HG03064 (cell line): ENCODE measurements around the gene GABPB1.

Experiments
- ATAC-seq: cut with Tn5 transposase; IDR thresholded peaks from one replicate; pipeline ENCODE4 v1.9.1; 2021; ENCODE audit warnings: low read depth; ENCODE audit not compliant: unreplicated experiment

The GABPB1 gene

DNA sequence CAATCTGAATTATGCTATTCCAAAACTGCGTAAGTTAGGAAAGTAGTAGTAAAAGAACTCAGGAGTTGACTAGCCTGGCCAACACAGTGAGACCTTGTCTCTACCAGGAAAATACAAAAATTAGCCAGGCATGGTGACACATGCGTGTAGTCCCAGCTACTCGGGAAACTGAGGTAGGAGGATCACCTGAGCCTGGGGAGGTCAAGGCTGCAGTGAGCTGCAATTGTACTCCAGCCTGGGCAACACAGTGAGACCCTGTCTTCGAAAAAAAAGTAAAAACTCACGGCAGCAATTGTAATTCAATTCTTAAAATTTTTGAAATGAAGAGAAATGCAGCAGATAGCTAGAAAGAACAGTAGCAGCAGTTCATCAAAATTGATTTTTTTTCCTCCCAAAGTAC is 9.7 kb downstream of the GABPB1 start:
- ATAC-seq, result no peak

GRCh38 chr15:50344006-50344464 is 11.0 kb downstream of the GABPB1 start:
- no peak for ATAC-seq

DNA sequence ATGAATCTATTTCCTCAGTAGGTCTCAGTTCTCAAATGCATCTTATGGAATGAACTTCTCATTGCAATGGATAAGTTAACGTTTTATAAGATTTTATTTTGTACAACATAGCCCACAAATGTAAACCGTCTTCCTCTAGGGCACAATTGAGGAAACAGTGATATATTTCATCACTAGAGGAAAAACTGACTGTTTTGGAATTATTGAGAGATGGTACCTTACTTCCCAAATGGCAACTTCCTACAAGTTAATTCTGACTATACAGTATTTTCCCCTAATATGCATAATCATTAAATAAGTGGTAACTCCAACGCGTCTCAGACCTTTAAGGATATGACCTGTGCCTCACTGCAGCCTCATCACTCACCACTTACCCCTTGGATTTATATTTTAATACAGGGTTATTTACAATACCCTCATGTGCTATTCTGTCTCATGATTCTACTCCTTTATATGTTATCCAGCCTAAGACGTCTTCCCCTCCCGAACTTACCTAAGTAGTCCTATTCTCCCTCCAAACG is 13.3 kb downstream of the GABPB1 start:
- no peak for ATAC-seq

GRCh38 chr15:50340416-50340815 is 14.6 kb downstream of the GABPB1 start:
- no peak for ATAC-seq

- ATAC-seq, result no peak
Measured at GRCh38 chr15:50339717-50340116, 15.3 kb downstream of the GABPB1 start.

- no peak for ATAC-seq
Measured at GRCh38 chr15:50335251-50335650, 19.7 kb downstream of the GABPB1 start.

- ATAC-seq, result no peak
Measured at GRCh38 chr15:50333229-50333628, 21.8 kb downstream of the GABPB1 start.

DNA sequence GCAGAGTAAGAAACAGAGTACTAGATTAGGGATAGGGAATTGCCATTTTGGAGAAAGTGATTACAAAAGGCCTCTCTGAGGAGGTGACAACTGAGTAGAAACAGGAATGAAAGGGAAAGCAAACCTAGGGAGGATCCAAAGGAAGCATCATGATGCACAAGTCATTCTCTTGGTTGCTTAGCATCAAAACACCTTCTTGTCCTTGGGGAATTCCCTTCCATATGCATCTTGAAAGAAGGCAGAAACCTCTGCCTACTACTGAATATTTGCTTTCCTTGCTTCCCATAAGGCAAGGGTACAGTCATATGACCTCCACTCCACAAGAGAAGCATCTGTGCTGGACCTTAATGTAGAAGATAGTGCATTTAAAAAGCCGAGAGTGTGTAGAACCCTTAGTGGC is 24.1 kb downstream of the GABPB1 start:
- ATAC-seq, result no peak

- ATAC-seq, result no peak
Measured at GRCh38 chr15:50328116-50328515, 26.9 kb downstream of the GABPB1 start.

DNA sequence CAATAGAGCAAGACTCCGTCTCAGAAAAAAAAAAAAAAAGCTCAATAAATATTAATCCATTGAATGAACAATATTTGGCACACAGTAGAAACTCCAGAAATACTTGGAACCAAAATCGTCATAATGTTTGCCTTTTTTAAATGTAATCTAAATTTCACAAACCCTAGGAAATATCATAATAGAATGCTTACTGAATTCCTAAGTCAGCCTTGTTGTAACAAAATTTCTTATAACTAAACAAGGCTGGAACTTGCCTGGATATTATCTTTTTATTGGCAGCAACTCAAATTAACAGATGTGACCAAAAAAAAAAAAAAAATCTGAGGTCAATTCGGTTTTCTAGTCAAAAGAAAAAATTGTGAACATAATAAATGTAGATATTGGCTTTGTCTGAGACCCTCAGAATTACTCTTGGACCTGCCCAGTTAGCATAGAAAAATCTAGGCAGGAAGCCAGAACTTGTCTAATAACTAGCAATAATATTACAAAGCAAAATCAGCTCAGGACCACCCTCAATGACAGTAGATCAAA is 33.3 kb downstream of the GABPB1 start:
- no peak for ATAC-seq

DNA sequence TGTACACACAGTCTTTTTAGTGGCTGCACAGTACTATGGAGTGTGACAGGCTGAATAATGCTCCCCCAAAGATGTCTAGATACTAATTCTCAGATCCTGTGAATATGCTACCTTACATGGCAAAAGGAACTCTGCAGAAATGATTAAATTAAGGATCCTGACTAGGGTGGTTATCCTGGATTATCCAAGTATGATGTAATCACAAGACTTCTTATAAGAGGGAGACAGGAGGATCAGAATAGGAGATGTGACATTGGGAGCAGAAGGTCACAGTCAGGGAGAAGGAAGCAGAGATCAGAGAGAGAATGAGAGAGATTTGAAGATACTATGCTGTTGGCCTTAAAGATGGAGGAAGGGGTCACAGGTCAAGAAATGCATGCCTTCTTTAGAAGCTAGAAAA is 34.5 kb downstream of the GABPB1 start:
- no peak for ATAC-seq

DNA sequence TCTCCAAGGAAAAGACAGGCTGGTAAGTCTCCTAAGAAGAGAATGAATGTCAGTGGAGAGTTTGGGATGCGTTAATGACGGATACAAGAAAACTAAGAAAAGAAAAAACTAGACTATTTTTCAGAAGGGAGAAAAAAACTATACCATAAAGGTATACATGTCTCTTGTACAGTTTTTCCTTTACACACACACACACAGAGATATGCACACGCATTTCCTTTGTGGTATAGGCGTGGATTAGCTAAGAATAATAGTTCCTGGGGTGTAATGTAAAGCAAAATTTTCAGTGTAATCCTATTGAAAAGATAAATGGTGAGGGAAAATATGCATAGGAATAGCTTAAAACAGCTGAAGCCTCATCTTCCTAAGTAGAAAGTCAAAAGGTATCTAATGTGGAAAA is 36.3 kb downstream of the GABPB1 start:
- ATAC-seq, result no peak

DNA sequence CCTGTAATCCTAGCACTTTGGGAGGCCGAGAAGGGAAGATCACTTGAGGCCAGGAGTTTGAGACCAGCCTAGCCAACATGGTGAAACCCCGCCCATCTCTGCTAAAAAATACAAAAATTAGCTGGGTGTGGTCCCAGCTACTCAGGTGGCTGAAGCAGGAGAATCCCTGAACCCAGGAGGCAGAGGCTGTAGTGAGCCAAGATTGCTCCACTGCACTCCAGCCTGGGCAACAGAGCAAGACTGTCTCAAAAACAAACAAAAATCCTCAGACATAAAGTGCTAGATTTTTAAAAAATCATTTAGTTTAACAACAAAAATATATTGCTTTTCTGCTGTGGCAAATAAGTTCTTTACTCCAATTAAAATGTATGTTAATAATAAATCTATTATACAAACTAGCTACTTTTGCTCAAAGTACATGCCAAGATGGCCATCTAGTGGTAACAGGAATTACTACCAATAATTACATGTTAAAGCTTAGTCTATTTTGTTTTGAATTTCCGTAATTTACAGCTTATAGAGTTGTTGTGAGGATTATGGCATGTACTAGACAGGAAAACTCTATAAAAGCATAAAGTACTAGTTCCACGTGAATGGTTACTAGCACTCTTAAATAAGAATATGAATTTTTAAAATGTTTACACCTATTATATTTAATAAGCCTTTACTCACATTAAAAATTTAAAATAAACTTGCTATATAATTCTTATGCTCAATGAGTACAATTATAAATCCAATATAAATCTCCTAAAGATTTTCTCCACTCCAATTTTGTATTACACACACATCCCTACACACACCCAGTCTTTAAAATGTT is 39.0 kb downstream of the GABPB1 start:
- no peak for ATAC-seq

DNA sequence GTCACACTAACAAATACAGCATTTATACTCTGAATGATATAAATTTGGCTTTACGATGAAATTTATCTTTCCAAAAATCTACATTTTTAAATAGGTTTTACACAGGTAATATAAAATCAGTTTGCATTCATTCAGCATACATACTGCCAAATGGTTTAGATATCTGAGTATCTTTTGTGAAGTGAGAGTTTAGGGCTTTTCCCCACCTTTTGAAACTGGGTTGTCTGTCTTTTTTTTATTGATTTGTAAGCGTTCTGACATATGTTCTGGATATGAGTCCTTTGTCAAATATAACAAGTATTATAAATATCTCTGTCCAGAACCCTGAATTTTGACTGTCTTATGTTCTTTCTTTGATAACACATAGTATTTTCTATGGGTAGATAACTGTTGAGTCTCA is 42.4 kb downstream of the GABPB1 start:
- no peak for ATAC-seq

GRCh38 chr15:50307799-50308198 is 47.2 kb downstream of the GABPB1 start:
- no peak for ATAC-seq

GRCh38 chr15:50304836-50305235 is 50.2 kb downstream of the GABPB1 start:
- ATAC-seq, result no peak

DNA sequence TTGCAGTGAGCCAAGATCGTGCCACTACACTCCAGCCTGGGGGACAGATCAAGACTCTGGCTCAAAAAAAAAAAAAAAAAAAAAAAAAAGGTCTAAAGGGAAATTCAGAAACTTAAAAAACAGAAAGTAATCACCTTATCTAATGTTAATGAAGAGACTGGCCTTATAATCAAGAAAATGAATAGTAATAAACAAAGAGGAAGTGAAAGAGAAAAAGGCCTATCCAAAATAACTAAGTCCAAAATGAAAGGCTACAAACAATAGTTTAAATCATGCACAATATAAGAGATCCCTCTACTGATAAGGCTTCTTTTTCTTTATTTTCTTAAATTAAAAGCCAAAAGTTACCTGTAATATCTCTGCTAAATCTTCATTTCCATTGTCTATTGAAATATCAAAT is 52.4 kb downstream of the GABPB1 start:
- no peak for ATAC-seq

DNA sequence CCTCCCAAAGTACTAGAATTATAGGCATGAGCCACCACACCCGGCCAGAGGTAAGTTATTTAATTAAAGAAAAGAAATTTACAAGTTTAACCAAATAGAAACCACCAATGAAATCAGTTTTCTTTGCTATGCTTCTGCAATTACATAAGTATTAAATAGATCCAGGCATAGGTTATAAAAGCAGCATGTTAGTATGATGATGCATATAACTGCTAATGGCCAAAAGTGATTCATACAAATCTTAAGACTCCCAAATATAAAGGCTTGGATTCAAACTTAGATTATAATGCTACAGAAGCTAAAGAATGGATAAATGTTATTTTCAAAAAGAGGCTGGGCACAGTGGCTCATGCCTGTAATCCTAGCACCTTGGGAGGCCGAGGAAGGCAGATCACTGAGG is 56.7 kb downstream of the GABPB1 start:
- no peak for ATAC-seq

GRCh38 chr15:50295966-50296365 is 59.0 kb downstream of the GABPB1 start:
- ATAC-seq, result no peak

- no peak for ATAC-seq
Measured at GRCh38 chr15:50289749-50290148, 65.2 kb downstream of the GABPB1 start.

- no peak for ATAC-seq
Measured at GRCh38 chr15:50287324-50288116, 67.5 kb downstream of the GABPB1 start.
